Neutrophil (primary cell): Measurements from ENCODE around the gene PDE9A.

Experiments
- H3K27ac ChIP-seq: fragments of 200-600 bp; sonication (generic); 2 replicates; pipeline ENCODE4 v1.5.1; 2016; ENCODE audit warnings: mild to moderate bottlenecking, moderate library complexity
- H3K27me3 ChIP-seq: fragments of 200-600 bp; sonication (generic); 2 replicates; pipeline ENCODE4 v1.6.0; 2016; ENCODE audit warnings: mild to moderate bottlenecking
- H3K36me3 ChIP-seq: fragments of 200-600 bp; sonication (generic); 2 replicates; pipeline ENCODE4 v1.5.1; 2017
- H3K4me1 ChIP-seq, 2 experiments: fragments of 200-600 bp in 1 of 2; sonication (generic) in 1 of 2; 1 replicate in 1 of 2; 2 replicates in 1 of 2; pipeline versions ENCODE4 v1.5.1 to v1.6.1; 2013 to 2016; ENCODE audit warnings: low read depth in 1 of 2, low read length in 1 of 2, mild to moderate bottlenecking in 1 of 2, moderate library complexity in 1 of 2; ENCODE audit not compliant: control insufficient read depth in 1 of 2, insufficient read depth in 1 of 2
- H3K4me3 ChIP-seq, 2 experiments: fragments of 200-600 bp in 1 of 2; sonication (generic) in 1 of 2; 1 replicate in 1 of 2; 2 replicates in 1 of 2; pipeline ENCODE4 v1.5.1; 2013 to 2016; ENCODE audit warnings: low read depth in 1 of 2, low read length in 1 of 2, mild to moderate bottlenecking in 1 of 2, moderate library complexity in 1 of 2
- H3K9me3 ChIP-seq: fragments of 200-600 bp; sonication (generic); 2 replicates; pipeline ENCODE4 v1.5.1; 2016
- CTCF ChIP-seq: fragments of 200-600 bp; sonication (generic); IDR thresholded peaks from 2 replicates; pipeline ENCODE4 v1.5.1; 2016; ENCODE audit warnings: antibody characterized with exemption

The PDE9A gene

GRCh38 chr21:42759594-42759927 is 106.1 kb downstream of the PDE9A start:
- Histone ChIP-seq H3K36me3 (no peaks in the 10 kb centered on the region), H3K4me3 (no peak overlapping the region), H3K27ac (no peak overlapping the region), H3K27me3 (no peaks in the 10 kb centered on the region), H3K4me1 (peaks cover 9 to 10% of the 10 kb centered on the region in 2 experiments), H3K9me3 (no peaks in the 10 kb centered on the region)
- TF ChIP-seq CTCF = no peak

GRCh38 chr21:42760361-42760950 is 107.0 kb downstream of the PDE9A start:
- no peak for TF ChIP-seq CTCF
- Histone ChIP-seq H3K4me3 (no peak overlapping the region), H3K27me3 (no peaks in the 10 kb centered on the region), H3K36me3 (no peaks in the 10 kb centered on the region), H3K9me3 (no peaks in the 10 kb centered on the region), H3K4me1 (peaks cover 9 to 10% of the 10 kb centered on the region in 2 experiments), H3K27ac (no peak overlapping the region)

GRCh38 chr21:42760951-42761751 is 107.7 kb downstream of the PDE9A start:
- Histone ChIP-seq H3K36me3 (no peaks in the 10 kb centered on the region), H3K27me3 (no peaks in the 10 kb centered on the region), H3K4me1 (peaks cover 9 to 10% of the 10 kb centered on the region in 2 experiments), H3K4me3 (no peak overlapping the region), H3K9me3 (no peaks in the 10 kb centered on the region), H3K27ac (no peak overlapping the region)
- TF ChIP-seq CTCF = no peak

GRCh38 chr21:42761776-42762335 is 108.4 kb downstream of the PDE9A start:
- no peaks in the 10 kb centered on the region for H3K27me3 ChIP-seq
- peaks cover 9 to 10% of the 10 kb centered on the region in 2 experiments for H3K4me1 ChIP-seq
- H3K36me3 ChIP-seq = no peaks in the 10 kb centered on the region
- no peak overlapping the region for H3K4me3 ChIP-seq
- no peak for TF ChIP-seq CTCF
- H3K9me3 ChIP-seq = no peaks in the 10 kb centered on the region
- H3K27ac ChIP-seq = no peak overlapping the region

- Histone ChIP-seq H3K4me1 (peaks cover 9 to 10% of the 10 kb centered on the region in 2 experiments), H3K36me3 (no peaks in the 10 kb centered on the region), H3K27me3 (no peaks in the 10 kb centered on the region), H3K9me3 (no peaks in the 10 kb centered on the region), H3K27ac (peak overlapping the region; percentile 78), H3K4me3 (no peak overlapping the region)
- TF ChIP-seq CTCF = no peak
Observed at GRCh38 chr21:42763581-42764442, 110.4 kb downstream of the PDE9A start.
